Activated CD8-positive, alpha-beta memory T cell treated with anti-CD3 and anti-CD28 coated beads, Interleukin-2, amount 50 U/mL, for 4 hours (primary cell): ENCODE data around the gene ADGRG3.
"Not testable (repeated sequence)": the region's sequence is repeated elsewhere in the genome, so short reads cannot be mapped to it uniquely, and the experiment has no call there.

Experiments
- DNase-seq: peaks from one replicate; pipeline ENCODE4 v3.0.0-alpha.2; 2020

ADGRG3 gene

GRCh38 chr16:57722651-57723050 is 54.5 kb downstream of the ADGRG3 start:
- no peak for DNase-seq

- DNase-seq = no peak
Measured at GRCh38 chr16:57723170-57723569, 55.1 kb downstream of the ADGRG3 start.

GRCh38 chr16:57724531-57724930 is 56.4 kb downstream of the ADGRG3 start:
- DNase-seq = no peak

- DNase-seq = no peak
Measured at GRCh38 chr16:57725151-57725550, 57.0 kb downstream of the ADGRG3 start.

- no peak for DNase-seq
Measured at GRCh38 chr16:57725554-57725953, 57.4 kb downstream of the ADGRG3 start.

GRCh38 chr16:57725976-57726375 is 57.9 kb downstream of the ADGRG3 start:
- DNase-seq = no peak

- no peak for DNase-seq
Measured at GRCh38 chr16:57726433-57726947, 58.4 kb downstream of the ADGRG3 start.

- DNase-seq = no peak
Measured at GRCh38 chr16:57727610-57728009, 59.5 kb downstream of the ADGRG3 start.

GRCh38 chr16:57728336-57729181 is 60.5 kb downstream of the ADGRG3 start:
- no peak for DNase-seq

GRCh38 chr16:57729182-57729484 is 61.0 kb downstream of the ADGRG3 start:
- no peak for DNase-seq

- not testable (repeated sequence) for DNase-seq
Measured at GRCh38 chr16:57729852-57730251, 61.7 kb downstream of the ADGRG3 start.

- no peak for DNase-seq
Measured at GRCh38 chr16:57730771-57731730, 62.9 kb downstream of the ADGRG3 start.

- no peak for DNase-seq
Measured at GRCh38 chr16:57732037-57732436, 63.9 kb downstream of the ADGRG3 start.

- no peak for DNase-seq
Measured at GRCh38 chr16:57732714-57733113, 64.6 kb downstream of the ADGRG3 start.

- no peak for DNase-seq
Measured at GRCh38 chr16:57734308-57734924, 66.3 kb downstream of the ADGRG3 start.

- DNase-seq = peak; percentile 97
Measured at GRCh38 chr16:57734925-57735754, 67.0 kb downstream of the ADGRG3 start.

- DNase-seq = no peak
Measured at GRCh38 chr16:57735755-57736418, 67.8 kb downstream of the ADGRG3 start, which contains the start of gene KATNB1. KATNB1 (plus strand) TSS chr16:57735770; CDS start chr16:57737244, 1,474 bp downstream.

GRCh38 chr16:57736419-57737351 is 68.6 kb downstream of the ADGRG3 start:
- DNase-seq = peak; percentile 37

GRCh38 chr16:57738844-57739243 is 70.7 kb downstream of the ADGRG3 start:
- DNase-seq = no peak
